HG03469 (cell line): ENCODE results near the gene LDLRAD4.

Experiments used
- ATAC-seq: cut with Tn5 transposase; IDR thresholded peaks from one replicate; pipeline ENCODE4 v1.9.1; 2021; ENCODE audit warnings: mild to moderate bottlenecking, moderate library complexity, moderate number of reproducible peaks; ENCODE audit not compliant: unreplicated experiment

Gene LDLRAD4

DNA sequence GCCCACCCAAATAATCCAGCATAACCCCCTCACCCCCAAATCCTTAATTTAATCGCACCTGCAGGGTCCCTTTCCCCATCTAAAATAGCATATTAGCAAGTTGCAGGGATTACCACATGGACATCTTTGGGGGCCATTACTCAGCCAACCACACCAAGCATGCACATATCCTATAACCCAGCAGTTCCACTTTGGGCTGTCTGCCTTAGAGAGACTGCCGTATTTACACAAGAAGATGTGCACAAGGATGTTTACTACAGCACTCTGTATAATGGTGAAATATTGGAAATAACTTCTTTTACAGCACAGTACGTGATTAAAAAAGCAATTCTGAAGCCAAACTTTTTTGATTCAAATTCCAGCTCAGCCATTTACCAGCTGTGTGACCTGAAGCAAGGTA lies 17.3 kb upstream of the LDLRAD4 start:
- ATAC-seq = no peak

DNA sequence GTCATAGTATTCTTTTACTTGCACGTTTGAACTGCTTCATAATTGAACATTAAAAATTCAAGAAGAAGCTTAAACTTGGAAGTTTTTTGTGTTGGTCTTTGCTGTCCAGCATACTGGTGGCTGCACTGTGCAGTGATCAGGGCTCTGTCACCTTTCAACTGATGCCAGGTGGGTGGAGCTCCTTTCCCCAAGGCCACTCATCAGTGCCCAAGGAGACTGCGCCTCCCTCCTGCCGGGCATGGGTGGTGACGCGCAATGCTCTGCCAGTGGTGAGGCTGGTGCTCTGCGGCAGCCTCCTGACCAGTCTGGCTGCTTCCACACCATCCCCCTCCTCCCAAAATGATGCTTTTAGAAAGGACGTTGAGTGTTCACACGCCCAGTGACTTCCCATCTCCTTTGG lies 16.0 kb upstream of the LDLRAD4 start:
- no peak for ATAC-seq

DNA sequence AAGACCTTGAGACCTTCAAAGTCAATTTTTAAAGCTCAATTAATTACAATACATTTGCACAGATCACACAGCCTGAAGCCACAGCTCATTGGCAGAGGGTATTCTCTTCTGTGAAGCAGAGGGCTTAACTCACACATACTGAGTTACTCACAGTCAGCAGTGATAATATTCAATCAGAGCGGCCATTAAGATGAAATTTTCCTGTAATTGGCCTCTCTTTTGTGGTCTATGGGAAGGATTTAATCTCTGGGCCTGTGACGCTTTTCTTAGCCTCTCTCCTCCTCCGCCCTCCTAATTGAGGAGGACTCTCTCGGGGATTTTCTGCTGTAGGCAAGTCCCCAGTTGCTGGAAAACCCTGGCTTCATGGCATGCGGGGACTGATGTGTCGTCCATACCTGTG lies 12.3 kb upstream of the LDLRAD4 start:
- ATAC-seq = no peak

DNA sequence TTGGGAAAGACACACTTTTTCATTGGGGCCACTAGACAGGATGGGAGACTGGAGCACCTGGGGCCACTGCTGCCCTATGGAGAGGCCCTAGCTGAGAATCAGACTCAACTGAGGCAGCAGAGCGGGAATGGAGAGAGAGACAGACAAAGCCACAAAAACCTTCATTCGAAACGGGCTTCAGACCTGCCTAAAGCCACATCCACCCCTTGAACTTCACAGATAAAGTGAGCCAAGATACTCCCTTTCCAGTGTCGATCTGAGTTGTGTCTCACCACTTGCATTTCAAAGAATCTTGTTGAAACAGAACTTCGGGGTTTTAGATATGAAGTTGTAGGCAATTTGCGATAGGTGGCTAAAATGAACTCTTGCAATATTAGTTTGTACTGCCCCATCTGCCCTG lies 11.3 kb upstream of the LDLRAD4 start:
- no peak for ATAC-seq

DNA sequence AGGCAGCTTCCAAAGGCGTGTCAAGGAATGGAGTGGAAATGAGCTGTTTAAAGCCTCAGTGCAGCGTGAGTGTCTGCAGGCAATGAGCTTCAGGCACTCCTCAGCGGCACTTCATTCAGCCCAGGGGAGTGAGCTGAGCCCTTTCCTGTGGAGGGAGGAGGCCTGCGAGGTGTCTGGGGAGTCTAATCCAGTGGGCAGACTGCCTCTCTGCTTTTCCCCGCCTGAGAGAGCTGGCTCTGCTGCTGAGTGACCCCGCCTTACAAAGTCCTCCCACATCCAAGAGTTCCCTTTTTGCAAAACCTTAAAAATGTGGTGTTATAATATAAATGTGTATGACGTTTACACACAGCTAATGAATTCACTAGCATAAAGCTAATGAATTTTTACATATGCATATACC lies 7.0 kb upstream of the LDLRAD4 start:
- no peak for ATAC-seq

DNA sequence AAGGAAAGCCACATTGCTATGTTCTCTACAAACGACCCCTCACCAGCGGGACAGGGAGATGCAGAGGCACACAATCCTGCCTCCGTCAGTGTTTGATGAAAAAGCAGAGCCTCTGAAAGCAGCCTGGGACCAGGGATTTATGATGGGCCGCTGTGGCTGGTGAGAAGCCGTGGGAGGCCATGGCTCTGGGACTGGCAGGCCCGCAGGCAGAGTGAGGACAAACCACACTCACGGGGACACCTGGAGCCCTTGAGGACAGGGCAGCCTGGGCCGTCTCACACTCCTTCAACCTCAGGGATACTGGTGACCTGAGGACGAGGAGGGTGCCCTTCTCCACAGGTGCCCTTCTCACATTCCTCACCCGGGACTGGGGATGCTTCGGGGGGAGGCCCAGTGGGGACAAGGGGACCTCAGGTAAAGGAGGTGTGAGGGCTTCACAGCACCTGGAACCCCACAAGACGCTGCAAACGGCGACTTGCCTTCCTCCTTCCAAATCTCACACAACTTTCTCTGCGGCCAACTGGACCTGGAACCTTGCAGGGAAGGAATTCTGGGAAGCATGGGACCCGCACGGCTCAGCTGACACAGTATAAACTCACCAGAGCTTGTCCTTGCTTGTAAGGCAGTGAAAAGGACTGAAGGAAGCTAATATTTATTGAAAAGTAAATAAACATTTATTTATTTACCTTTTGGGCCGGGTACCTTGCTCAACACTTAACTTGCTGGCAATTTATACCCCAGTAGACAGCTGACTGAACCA lies 5.3 kb upstream of the LDLRAD4 start:
- no peak for ATAC-seq

DNA sequence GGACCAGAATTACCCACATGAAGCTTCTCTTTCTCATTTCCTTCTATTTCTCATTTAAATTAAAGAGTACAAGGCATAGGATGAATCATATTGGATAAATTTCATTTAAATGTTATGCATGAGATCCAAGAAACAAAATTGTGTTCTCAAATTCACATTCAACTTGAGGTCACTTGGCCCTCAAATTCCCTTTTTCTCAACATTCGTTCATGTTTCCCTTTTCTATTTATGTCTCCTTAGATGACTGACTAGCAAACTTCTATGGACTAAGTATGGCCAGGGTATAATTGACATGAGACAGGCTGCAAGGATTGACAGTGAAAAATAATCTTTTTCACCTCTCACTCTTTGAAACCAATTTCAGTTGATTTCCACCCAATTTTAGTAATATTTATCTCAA lies 4.0 kb upstream of the LDLRAD4 start:
- no peak for ATAC-seq

DNA sequence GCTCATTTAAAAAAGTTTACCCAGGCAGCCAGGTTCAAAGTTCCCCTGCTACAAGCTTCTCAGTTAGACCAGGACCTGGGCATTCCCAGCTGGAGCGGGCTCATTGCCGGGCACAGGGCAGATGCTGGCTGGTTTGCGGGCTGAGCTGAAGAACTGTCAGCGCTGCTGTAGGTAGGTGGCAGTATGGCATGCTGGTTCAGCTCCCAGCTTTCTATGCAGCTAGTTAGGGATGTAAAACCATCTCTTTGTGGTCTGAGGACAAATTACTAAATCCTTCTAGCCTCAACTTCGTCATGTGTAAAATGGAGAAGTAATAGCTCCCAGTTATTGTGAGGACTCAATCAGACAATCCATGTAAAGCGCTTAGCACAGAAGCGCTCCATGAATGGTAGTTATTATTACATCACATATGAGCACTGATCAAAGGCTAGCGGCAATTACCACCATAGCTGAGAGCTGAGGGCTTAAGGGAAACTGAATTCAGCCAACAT lies 2.4 kb upstream of the LDLRAD4 start:
- no peak for ATAC-seq

DNA sequence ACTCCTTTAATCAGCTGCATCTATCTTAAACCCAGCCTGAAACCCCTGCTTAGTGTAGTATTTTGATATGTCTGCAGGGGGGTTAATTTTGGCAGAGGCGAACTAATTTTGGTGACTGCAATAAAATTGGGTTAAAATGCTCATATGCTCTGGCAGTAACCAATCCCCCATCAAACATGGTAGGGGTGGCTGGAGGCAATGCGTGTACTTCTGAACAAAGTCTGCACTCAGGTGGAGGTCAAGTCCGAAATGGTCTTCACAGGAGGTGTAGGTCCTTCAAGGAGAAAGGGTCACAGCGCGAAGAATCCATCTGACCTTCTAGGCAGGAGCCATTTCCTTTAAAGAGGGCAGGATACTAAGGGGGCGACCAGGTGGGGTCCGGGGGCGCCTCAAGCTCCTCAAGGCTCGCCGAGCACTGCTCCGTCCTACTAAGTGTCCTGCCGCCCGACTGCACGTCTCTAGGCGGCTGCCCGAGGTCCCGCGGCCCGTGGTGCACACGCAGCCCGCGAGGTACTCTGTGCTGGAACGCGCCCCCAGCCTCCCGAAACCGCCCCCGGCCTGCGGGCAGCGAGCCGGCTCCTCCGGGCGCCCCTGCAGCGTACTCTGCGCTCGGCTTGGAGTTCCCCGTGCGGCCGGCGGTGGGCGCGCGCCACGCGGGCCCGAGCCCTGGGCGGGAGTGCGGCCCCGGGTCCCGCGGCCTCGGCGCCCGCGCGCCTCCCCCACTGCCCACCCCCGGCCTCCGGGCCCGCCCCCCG lies 1.7 kb upstream of the LDLRAD4 start:
- no peak for ATAC-seq

DNA sequence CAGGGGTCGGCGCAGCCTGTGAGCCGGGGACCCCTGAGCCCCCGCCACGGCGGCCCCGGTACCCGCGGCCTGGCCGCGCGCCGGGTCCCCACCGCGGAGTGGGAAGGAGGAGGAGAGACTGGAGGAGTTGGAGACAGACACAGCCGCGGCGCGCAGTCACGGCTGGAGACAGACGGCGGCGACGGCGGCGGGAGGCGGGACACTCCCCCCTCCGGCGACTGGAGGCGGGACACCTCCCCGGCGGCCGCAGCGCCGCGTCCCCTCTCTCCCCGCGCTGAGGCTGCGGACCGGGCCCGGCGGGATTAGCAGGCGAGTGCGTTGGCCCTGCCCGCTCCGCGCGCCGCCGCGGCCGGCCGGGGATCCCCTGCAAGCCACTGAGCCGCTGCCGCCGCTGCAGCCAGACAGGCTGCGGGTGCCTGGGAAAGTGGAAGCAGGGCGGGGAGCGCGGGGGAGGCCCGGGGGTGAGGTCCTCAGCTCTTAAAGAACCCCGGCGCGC lies 1.0 kb upstream of the LDLRAD4 start:
- ATAC-seq = no peak

DNA sequence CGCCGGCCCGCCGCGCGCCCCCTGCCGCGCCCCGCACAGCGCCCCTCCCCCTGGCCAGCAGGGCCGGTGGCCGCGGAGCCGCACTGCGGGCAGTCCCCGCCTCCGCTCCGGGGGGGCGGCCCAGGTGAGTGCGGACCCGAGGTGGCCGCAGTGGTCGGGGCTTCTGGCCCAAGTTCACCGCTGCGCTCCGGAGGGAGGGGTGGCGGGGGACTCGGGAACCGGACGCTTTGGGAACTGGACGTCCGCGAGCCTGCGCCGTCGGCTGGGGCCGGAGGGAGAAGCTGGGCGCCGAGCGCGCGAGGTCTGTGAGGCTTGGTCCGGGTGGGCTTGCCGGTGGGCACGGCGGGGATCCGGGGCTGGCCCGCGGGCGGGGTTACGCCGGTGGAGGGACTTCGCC lies 591 bp upstream of the LDLRAD4 start:
- no peak for ATAC-seq

DNA sequence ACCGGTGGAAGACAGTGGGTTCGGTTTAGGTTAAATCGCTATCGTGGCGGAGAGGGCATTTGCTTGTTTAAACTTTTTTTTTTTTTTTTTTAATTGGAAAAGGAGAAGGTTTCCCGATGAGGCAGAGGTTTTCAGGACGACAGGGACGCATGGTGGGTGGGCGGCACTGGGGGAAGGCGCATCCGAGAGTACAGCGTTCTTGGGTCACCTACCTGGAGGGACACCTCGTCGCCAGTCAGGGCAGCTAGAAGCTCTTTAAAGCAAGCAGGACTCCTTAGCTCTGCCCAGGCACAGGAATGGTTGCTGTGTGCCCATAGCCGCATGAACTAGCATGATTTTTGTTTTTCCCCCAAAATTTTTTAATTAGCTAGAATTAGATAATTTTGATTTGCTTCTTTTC lies 437 bp downstream of the LDLRAD4 start:
- ATAC-seq = no peak

DNA sequence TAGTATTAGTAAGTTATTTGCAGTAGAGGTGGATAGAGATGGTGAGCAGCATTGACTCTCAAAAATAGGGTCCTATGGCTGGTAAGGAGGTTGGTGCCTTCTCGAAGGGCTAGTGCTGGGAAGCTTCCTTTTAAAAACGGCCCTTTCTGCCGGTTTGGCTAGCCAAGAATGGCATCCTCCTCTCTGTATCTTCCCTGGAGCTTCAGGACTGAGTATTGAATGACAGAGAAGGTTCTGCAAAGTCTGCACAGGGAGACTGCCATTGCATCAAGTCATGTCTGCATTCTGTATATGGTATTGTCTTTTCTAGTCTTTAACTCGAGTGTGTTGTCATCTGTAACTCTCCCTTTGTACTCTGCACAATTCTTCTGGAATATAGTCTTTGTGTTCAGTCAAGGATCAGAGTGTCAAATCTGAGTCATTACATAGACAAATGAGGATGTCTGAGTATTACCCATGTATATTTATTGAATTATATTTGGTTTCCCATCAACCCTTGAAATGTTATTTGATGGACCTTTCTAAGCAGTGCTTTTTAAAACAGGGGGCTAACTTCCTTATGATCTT lies 1.1 kb downstream of the LDLRAD4 start:
- ATAC-seq = no peak

DNA sequence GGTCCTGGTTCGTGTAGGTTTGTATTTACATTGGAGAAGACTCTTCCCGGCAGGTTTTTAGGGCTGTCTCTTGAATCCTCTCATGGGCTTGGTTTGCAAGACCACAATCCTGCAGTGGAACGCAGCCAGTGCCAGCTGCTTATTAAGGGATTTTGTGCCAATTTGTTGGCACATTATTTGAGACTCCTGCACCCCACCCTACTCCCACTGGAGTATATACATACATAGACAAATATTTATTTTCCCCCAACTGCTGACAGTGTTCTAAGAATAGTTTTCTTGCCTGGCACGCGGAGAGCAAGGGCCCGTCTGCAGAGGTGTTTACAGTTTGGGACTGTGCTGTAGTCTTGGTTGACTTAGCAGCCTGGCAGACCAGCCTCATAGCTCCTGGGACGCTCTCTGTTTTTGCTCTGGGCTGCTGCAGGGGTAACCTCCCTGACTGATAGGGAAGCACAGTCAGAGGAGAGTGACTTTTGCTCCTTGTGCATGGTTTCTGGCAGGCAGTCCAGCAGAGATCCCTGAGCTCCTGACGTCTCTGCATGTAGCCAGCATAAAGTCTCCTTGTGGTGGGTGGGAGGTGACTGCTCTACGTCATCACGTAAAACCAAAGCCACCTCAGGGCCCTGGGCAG lies 1.9 kb downstream of the LDLRAD4 start:
- no peak for ATAC-seq

DNA sequence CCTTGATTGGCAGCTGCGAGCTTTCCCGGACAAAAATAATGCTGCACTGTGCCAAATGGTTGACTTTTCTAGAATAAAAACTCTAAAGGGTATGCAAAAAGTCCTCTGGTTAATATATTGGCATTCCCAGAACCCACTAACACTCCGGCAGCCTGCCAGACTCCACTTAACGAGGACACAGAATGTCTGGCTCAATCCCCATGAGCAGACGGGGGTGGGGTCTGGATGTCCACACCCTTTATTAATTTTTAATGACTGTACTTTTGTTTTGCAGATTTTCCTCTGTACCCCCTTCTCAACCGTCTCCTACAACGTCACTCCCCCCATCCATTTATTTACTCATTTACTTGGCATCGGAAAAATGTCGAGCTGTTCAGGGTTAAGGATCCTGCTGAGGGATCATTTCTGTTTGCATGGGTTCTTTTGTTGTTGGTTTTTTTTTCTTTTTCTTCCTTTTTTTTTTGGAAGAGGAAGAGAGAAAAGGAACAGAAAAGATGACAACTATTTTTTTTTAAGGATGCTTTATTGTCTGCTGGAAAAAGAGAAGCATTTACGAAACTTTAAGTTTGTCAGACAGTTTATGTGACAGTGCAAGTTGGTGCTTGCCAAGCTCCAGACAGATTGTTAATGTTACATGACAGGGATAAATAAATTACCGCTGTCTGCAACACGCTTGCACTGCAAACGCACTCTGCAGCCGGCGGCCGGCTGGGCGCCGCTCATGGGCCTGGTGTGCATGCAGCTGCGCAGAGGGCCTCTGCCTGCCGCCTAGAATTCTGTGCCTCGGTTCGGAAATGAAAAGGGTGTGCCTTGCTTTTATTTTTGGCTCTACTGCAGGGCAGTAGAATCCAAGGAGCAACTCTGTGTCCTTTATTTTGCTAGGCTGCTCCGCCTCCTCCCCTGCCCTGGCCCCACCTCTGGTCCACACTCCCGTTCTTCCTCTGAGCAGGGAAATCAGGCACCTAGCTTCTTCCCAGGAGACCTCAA lies 3.6 kb downstream of the LDLRAD4 start:
- no peak for ATAC-seq

DNA sequence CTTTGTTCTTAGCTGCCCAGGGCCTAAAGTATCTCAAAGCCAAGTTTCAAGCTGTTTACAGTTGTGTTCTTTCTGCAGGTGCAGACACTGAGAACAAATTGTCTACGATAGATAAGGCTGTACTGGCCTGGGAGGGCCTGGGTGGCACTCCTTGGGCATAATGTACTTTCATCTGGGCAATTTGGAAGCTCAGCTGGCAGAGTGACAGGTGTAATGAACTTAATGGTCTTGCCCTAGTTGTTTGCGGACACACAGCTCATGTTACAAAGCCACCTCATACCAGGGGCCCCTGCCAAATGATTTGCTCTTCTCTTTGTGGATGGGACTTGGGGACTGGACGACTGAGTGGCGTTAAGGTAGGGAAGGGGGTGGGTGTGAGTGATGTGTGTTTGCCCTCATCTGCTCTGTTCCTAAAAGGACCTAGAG lies 4.3 kb downstream of the LDLRAD4 start:
- no peak for ATAC-seq

DNA sequence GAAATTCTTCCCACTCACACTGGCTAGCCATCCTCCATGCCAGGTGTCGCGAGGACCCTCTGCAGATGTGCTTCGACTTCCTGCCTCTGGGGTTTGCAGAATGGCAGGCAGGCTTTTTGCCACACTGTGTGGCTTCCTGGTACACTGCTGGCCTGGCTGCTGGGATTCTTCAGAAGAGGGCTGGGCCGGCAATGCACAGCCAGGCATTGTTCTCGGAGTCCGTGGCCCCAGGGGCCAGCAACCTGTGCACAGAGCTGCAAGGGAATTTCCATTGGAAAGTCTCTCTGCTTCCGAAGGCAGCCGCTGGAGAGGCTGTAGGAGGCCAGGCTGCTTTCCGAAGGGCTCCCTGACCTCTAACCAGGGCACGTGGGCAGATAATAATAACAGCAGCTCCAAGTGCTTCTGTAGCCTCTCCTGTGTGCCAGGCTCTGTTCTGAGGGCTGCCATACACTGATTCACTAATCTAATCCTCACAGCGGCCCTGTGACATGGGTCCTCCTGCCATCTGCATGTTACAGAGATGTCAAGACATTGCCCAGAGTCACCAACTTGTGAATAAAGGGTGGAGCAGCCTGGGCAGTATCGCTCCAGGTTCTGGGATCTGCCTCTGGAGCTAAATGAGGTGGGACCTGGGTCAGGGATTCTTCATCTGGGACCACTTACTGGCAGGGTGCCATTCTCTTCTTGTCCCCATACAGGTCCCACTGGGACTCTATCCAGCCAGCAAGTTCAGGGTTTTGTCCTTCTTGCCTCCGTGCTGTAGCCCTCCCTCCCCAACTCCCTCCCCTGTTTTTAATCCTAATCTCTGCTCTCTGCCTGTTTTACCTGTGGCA lies 5.0 kb downstream of the LDLRAD4 start:
- ATAC-seq = no peak

DNA sequence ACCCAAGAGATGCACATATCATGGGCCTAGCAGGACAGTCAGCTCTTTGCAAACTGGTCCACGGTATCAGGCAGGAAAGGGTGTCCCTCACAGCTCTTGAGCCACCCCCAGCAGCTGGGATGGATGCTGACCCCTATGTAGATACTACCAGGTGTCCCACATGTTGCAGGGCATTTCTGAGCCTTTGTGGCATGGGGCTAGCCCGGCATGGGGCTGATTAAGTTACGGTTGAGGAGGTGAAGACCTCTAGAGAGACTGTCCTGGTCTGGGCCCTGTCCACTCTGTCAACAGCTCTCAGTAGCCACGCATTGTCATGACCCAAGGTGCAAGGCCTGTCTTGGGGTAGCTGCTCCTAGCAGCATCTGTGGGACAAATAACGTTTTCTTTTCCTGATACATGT lies 6.7 kb downstream of the LDLRAD4 start:
- no peak for ATAC-seq

DNA sequence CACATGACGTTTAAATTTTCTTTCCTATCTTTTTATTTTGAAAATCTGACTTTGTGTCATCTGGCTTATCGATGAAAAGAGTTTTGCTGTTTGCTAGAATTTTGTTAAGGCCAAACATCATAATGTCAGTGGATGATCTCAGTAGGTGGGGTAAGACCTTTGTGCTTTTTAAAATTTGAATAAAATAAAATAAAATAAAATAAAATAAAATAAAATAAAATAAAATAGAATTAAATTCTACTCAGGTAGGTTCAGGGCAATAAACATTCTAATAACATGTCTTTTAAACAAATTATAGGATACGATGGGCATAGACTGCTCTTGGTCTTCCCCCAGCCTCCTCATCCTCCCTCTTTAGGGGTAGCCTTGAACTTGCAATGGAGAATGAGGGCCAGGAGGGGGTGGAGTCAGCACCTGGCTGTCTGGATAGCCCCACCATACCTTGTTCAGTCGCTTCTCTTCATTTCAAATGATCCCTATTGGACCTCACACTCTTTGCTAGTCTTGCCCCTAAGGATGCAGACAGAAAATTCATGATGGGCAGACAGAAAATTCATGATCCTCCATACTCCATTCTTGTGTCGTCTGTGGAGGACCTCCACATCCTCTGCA lies 8.1 kb downstream of the LDLRAD4 start:
- ATAC-seq = no peak
